Measurements from ENCODE around the gene INHBE.

DNA sequence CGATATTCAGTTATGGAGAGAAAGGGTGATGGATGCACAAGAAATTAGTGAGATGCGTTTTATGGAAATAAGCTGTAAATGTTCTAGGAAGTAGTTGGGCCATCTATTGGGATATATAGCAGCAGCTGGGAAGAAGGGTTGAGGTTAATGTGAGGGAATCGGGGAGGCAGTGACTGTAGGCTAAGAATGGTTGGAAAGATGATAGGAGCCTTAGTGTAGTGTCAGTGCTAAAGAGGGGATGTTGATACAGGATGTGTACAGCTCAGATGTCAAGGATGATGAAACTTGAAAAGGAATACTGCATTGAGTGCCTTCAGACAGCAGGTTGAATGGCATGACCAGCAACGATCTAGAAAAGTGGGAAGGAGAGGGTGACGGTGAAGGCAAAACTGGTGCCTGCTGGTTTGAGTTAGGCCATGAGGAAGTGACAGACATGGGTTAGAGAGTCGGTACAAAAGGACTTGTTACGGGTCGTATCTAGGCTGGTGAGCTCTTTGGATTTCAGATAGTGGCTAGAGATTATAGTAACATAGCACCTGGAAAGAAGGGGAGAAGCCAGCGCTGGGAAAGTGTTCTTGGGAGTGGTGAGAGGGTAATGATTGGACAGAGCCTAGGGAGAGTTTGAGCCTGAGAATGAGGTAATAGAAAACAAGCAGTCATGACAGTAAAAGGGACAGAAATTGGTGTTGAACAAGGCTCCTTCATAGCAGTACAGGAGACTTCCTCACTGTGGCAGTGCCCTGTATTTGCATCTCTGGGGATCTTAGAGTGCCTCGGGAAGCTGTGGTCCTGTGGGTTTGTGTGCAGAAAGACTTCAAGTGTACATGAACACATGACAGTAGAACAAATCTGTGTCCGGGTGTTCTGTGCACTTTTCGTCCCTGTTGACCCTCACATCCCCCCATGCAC lies 42.4 kb downstream of the INHBE start:
- no peak for TF ChIP-seq CTCF (IDR thresholded peaks at IDR 0.05)
- TF ChIP-seq ZFX (IDR thresholded peaks at IDR 0.05; ENCODE audit: borderline replicate concordance) = no peak

Data from 22Rv1 (cell line).